Mesendoderm (in vitro differentiated cells): ENCODE results near the gene RETNLB. TPM values are rescaled to one million over a fixed set of nuclear protein-coding genes. Genes with fewer than 3 reads are reported as not detected.

Experiments used
- DNase-seq: peaks from one replicate; pipeline ENCODE4 v3.0.0; 2013
- H2AK5ac ChIP-seq: 2 replicates; pipeline ENCODE4 v1.6.1; 2013; ENCODE audit warnings: low read length, inconsistent platforms
- H2BK120ac ChIP-seq: 2 replicates; pipeline ENCODE4 v1.6.1; 2013; ENCODE audit warnings: low read depth, mild to moderate bottlenecking, low read length, moderate library complexity, mixed read lengths
- H2BK15ac ChIP-seq: replicated peaks from 2 replicates; pipeline ENCODE4 v1.6.1; 2013; ENCODE audit warnings: low read depth, mild to moderate bottlenecking, moderate library complexity
- H2BK5ac ChIP-seq: 2 replicates; pipeline ENCODE4 v1.6.1; 2013; ENCODE audit warnings: low read length, inconsistent platforms
- H3K18ac ChIP-seq: 2 replicates; pipeline ENCODE4 v1.6.1; 2013; ENCODE audit warnings: mild to moderate bottlenecking, low read length, mixed read lengths
- H3K23ac ChIP-seq: one replicate; pipeline ENCODE4 v1.6.1; 2013; ENCODE audit warnings: low read length
- H3K27ac ChIP-seq: 2 replicates; pipeline ENCODE4 v1.5.1; 2013; ENCODE audit warnings: low read depth, mild to moderate bottlenecking, inconsistent platforms, low read length, moderate library complexity
- H3K27me3 ChIP-seq: 2 replicates; pipeline ENCODE4 v1.6.1; 2013; ENCODE audit warnings: low read length, control low read depth, mild to moderate bottlenecking, inconsistent platforms; ENCODE audit not compliant: insufficient read depth, poor library complexity
- H3K36me3 ChIP-seq: 2 replicates; pipeline ENCODE4 v1.6.1; 2013; ENCODE audit warnings: low read length, inconsistent platforms; ENCODE audit not compliant: control insufficient read depth, insufficient read depth
- H3K4ac ChIP-seq: one replicate; pipeline ENCODE4 v1.6.1; 2013; ENCODE audit warnings: low read depth, mild to moderate bottlenecking, low read length, moderate library complexity
- H3K4me1 ChIP-seq: 2 replicates; pipeline ENCODE4 v1.6.1; 2013; ENCODE audit warnings: low read depth, low read length, inconsistent platforms; ENCODE audit not compliant: control insufficient read depth
- H3K4me2 ChIP-seq: 2 replicates; pipeline ENCODE4 v1.6.1; 2013; ENCODE audit warnings: low read length
- H3K4me3 ChIP-seq: 2 replicates; pipeline ENCODE4 v1.5.1; 2013; ENCODE audit warnings: mild to moderate bottlenecking, low read length
- H3K56ac ChIP-seq: one replicate; pipeline ENCODE4 v1.6.1; 2013; ENCODE audit warnings: low read length
- H3K79me1 ChIP-seq: 2 replicates; pipeline ENCODE4 v1.6.1; 2013; ENCODE audit warnings: low read length, inconsistent platforms
- H3K79me2 ChIP-seq: 2 replicates; pipeline ENCODE4 v1.6.1; 2013; ENCODE audit warnings: mild to moderate bottlenecking, low read length; ENCODE audit not compliant: control insufficient read depth, insufficient read depth
- H3K9ac ChIP-seq: 2 replicates; pipeline ENCODE4 v1.6.1; 2013; ENCODE audit warnings: low read length, inconsistent platforms
- H4K5ac ChIP-seq: one replicate; pipeline ENCODE4 v1.6.1; 2013; ENCODE audit warnings: low read length
- H4K8ac ChIP-seq: one replicate; pipeline ENCODE4 v1.6.1; 2013; ENCODE audit warnings: low read depth, mild to moderate bottlenecking, control low read depth, low read length, moderate library complexity
- WGBS: extraction: QIAGEN DNeasy Blood & Tissue Kit; methylation state at CpG from one replicate; pipeline ENCODE4 v1.1.7; 2013; ENCODE audit warnings: low lambda C conversion rate, missing lambda C conversion rate; ENCODE audit not compliant: insufficient coverage; ENCODE audit errors: extremely low coverage; 5-methylcytosine and 5-hydroxymethylcytosine counted together
- polyA plus RNA-seq, 2 experiments: library from polyadenylated mRNA; stranded (reverse); fragments of 200-250 nt; gene quantifications; one replicate each; pipeline ENCODE4 v1.2.3, GENCODE V29; 2013

RETNLB gene
- polyA plus RNA-seq (2013, experiment 1 of 2), result not detected
- not detected for polyA plus RNA-seq (2013, experiment 2 of 2)

GRCh38 chr3:108757404-108757982 is at the start of gene RETNLB:
Gene RETNLB, minus strand, starts transcription at chr3:108757410. Its CDS starts 225 bp downstream, at chr3:108757185.
- H3K79me2 ChIP-seq, result no peaks in the 10 kb centered on the region
- no peak within 1 kb of the TSS for H3K4ac ChIP-seq
- no peaks in the 10 kb centered on the region for H3K27me3 ChIP-seq
- H3K79me1 ChIP-seq, result no peaks in the 10 kb centered on the region
- H3K36me3 ChIP-seq, result no peaks in the 10 kb centered on the region
- no peak within 1 kb of the TSS for H2AK5ac ChIP-seq
- no peak within 1 kb of the TSS for H4K5ac ChIP-seq
- no peak within 1 kb of the TSS for H3K4me3 ChIP-seq
- H3K4me2 ChIP-seq, result no peak within 1 kb of the TSS
- H4K8ac ChIP-seq, result no peak within 1 kb of the TSS
- WGBS, result no CpG with 5 or more reads among the region's 3 CpGs
- H3K23ac ChIP-seq, result no peak within 1 kb of the TSS
- H3K27ac ChIP-seq, result no peak within 1 kb of the TSS
- no peak within 1 kb of the TSS for H2BK15ac ChIP-seq
- no peaks in the 10 kb centered on the region for H3K4me1 ChIP-seq
- DNase-seq, result no peak
- no peak within 1 kb of the TSS for H2BK120ac ChIP-seq
- H3K56ac ChIP-seq, result no peak within 1 kb of the TSS
- no peak within 1 kb of the TSS for H2BK5ac ChIP-seq
- H3K9ac ChIP-seq, result no peak within 1 kb of the TSS
- H3K18ac ChIP-seq, result no peak within 1 kb of the TSS

- Histone ChIP-seq H3K23ac (no peak overlapping the region), H3K4me2 (no peak overlapping the region), H3K79me2 (no peaks in the 10 kb centered on the region), H4K8ac (no peak overlapping the region), H3K4me3 (no peak overlapping the region), H2BK5ac (no peak overlapping the region), H4K5ac (no peak overlapping the region), H3K27me3 (no peaks in the 10 kb centered on the region), H3K56ac (no peak overlapping the region), H2BK15ac (no peak overlapping the region), H3K79me1 (no peaks in the 10 kb centered on the region), H3K4ac (no peak overlapping the region), H3K4me1 (no peaks in the 10 kb centered on the region), H3K9ac (no peak overlapping the region), H3K27ac (no peak overlapping the region), H2AK5ac (no peak overlapping the region), H3K18ac (no peak overlapping the region), H3K36me3 (no peaks in the 10 kb centered on the region), H2BK120ac (no peak overlapping the region)
- peak; percentile 18 for DNase-seq
- WGBS, result no CpG with 5 or more reads among the region's 4 CpGs
These were observed 49.1 kb upstream of the RETNLB start for GRCh38 chr3:108806316-108806715.

GRCh38 chr3:108804966-108805365 is 47.8 kb upstream of the RETNLB start:
- Histone ChIP-seq H3K27ac (no peak overlapping the region), H3K4me3 (no peak overlapping the region), H3K56ac (no peak overlapping the region), H3K23ac (no peak overlapping the region), H3K27me3 (no peaks in the 10 kb centered on the region), H3K79me1 (no peaks in the 10 kb centered on the region), H3K36me3 (no peaks in the 10 kb centered on the region), H3K4me2 (no peak overlapping the region), H3K9ac (no peak overlapping the region), H3K4ac (no peak overlapping the region), H3K4me1 (no peaks in the 10 kb centered on the region), H2BK5ac (no peak overlapping the region), H2BK120ac (no peak overlapping the region), H4K8ac (no peak overlapping the region), H3K79me2 (no peaks in the 10 kb centered on the region), H2BK15ac (no peak overlapping the region), H3K18ac (no peak overlapping the region), H2AK5ac (no peak overlapping the region), H4K5ac (no peak overlapping the region)
- WGBS, result no CpG with 5 or more reads among the region's 4 CpGs
- DNase-seq, result no peak

- Histone ChIP-seq H3K56ac (no peak overlapping the region), H3K27me3 (no peaks in the 10 kb centered on the region), H3K18ac (no peak overlapping the region), H3K27ac (no peak overlapping the region), H3K4ac (no peak overlapping the region), H4K5ac (no peak overlapping the region), H3K4me3 (no peak overlapping the region), H2BK15ac (no peak overlapping the region), H3K36me3 (no peaks in the 10 kb centered on the region), H3K79me2 (no peaks in the 10 kb centered on the region), H3K4me2 (no peak overlapping the region), H2BK5ac (no peak overlapping the region), H2BK120ac (no peak overlapping the region), H4K8ac (no peak overlapping the region), H3K23ac (no peak overlapping the region), H3K9ac (no peak overlapping the region), H3K79me1 (no peaks in the 10 kb centered on the region), H2AK5ac (no peak overlapping the region), H3K4me1 (no peaks in the 10 kb centered on the region)
- WGBS, result no CpG with 5 or more reads among the region's 2 CpGs
- no peak for DNase-seq
These were observed 47.2 kb upstream of the RETNLB start for GRCh38 chr3:108804437-108804836.

GRCh38 chr3:108791473-108791872 is 34.3 kb upstream of the RETNLB start:
- no peak overlapping the region for H4K8ac ChIP-seq
- no peaks in the 10 kb centered on the region for H3K4me1 ChIP-seq
- H4K5ac ChIP-seq, result no peak overlapping the region
- no peak overlapping the region for H3K4me3 ChIP-seq
- H2BK5ac ChIP-seq, result no peak overlapping the region
- H3K56ac ChIP-seq, result no peak overlapping the region
- H3K9ac ChIP-seq, result no peak overlapping the region
- H3K4me2 ChIP-seq, result no peak overlapping the region
- no peak for DNase-seq
- no peaks in the 10 kb centered on the region for H3K36me3 ChIP-seq
- WGBS, result no CpG with 5 or more reads among the region's 3 CpGs
- no peak overlapping the region for H2AK5ac ChIP-seq
- H3K18ac ChIP-seq, result no peak overlapping the region
- no peak overlapping the region for H2BK120ac ChIP-seq
- H3K79me1 ChIP-seq, result no peaks in the 10 kb centered on the region
- no peak overlapping the region for H2BK15ac ChIP-seq
- no peak overlapping the region for H3K23ac ChIP-seq
- H3K4ac ChIP-seq, result no peak overlapping the region
- H3K27ac ChIP-seq, result no peak overlapping the region
- H3K79me2 ChIP-seq, result no peaks in the 10 kb centered on the region
- no peaks in the 10 kb centered on the region for H3K27me3 ChIP-seq

- no peak overlapping the region for H3K56ac ChIP-seq
- H4K5ac ChIP-seq, result no peak overlapping the region
- no peaks in the 10 kb centered on the region for H3K27me3 ChIP-seq
- H3K18ac ChIP-seq, result no peak overlapping the region
- H3K27ac ChIP-seq, result no peak overlapping the region
- H2AK5ac ChIP-seq, result no peak overlapping the region
- WGBS, result no CpG with 5 or more reads among the region's 4 CpGs
- no peaks in the 10 kb centered on the region for H3K79me1 ChIP-seq
- no peak overlapping the region for H3K4me2 ChIP-seq
- no peak overlapping the region for H2BK5ac ChIP-seq
- peak; percentile 8 for DNase-seq
- H2BK120ac ChIP-seq, result no peak overlapping the region
- H3K4me1 ChIP-seq, result no peaks in the 10 kb centered on the region
- H3K79me2 ChIP-seq, result no peaks in the 10 kb centered on the region
- no peaks in the 10 kb centered on the region for H3K36me3 ChIP-seq
- H4K8ac ChIP-seq, result no peak overlapping the region
- H3K23ac ChIP-seq, result no peak overlapping the region
- H3K9ac ChIP-seq, result no peak overlapping the region
- H3K4me3 ChIP-seq, result no peak overlapping the region
- H2BK15ac ChIP-seq, result no peak overlapping the region
- H3K4ac ChIP-seq, result no peak overlapping the region
These were observed 23.0 kb upstream of the RETNLB start for GRCh38 chr3:108780235-108780634.
